ENCODE results near the gene GNA15. TPM values are rescaled to one million over a fixed set of nuclear protein-coding genes. Genes with fewer than 3 reads are reported as not detected.

GNA15 gene
- total RNA-seq, 4 donors from 2014 or later = 1.2 to 7.2 (median 2.9) TPM

DNA sequence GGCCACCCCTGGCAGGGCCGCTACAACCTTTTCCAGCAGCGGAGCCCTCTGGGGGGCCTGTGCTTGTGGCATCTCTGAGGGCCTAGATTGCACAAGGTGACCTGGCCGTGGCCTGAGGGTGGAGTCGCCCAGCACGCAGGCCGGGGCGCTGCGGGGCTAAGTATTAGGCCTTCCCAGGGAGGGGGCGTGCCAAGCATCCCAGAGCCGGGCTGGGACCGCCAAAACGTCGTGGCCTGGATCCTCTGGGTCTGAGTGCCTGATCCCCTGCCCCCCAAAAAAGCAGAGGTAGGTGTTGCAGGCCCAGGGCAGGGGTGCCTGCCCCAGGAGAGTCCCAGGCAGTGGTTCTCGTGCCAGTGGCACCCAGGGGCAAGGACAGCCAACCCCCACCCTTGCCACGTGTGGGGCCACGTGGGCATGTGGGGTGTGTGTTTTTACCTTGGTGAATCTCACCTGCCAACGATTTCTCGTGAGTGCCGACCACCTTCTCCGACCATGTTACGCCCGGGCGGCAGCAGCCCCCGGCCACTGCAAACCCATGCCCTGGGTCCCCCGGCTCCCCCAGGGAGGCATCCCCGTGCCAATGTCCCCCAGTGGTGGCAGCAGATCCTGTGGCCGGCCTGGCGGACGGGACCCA lies 12.6 kb upstream of the GNA15 start:
- no peaks in the 10 kb centered on the region for H3K4me1 ChIP-seq
- H3K9me3 ChIP-seq = no peaks in the 10 kb centered on the region
- H3K36me3 ChIP-seq = no peaks in the 10 kb centered on the region
- no peak for DNase-seq
- intact Hi-C loops (cut with DNase I; ENCODE audit: low total_unique reads) = no loop called here
- H3K4me3 ChIP-seq = no peak overlapping the region
- no peaks in the 10 kb centered on the region for H3K27me3 ChIP-seq
- no peak overlapping the region for H3K27ac ChIP-seq
- TF ChIP-seq POLR2A (IDR thresholded peaks at IDR 0.05) = no peak
- TF ChIP-seq, protein P1, sequence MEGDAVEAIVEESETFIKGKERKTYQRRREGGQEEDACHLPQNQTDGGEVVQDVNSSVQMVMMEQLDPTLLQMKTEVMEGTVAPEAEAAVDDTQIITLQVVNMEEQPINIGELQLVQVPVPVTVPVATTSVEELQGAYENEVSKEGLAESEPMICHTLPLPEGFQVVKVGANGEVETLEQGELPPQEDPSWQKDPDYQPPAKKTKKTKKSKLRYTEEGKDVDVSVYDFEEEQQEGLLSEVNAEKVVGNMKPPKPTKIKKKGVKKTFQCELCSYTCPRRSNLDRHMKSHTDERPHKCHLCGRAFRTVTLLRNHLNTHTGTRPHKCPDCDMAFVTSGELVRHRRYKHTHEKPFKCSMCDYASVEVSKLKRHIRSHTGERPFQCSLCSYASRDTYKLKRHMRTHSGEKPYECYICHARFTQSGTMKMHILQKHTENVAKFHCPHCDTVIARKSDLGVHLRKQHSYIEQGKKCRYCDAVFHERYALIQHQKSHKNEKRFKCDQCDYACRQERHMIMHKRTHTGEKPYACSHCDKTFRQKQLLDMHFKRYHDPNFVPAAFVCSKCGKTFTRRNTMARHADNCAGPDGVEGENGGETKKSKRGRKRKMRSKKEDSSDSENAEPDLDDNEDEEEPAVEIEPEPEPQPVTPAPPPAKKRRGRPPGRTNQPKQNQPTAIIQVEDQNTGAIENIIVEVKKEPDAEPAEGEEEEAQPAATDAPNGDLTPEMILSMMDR (IDR thresholded peaks at IDR 0.05) = no peak

DNA sequence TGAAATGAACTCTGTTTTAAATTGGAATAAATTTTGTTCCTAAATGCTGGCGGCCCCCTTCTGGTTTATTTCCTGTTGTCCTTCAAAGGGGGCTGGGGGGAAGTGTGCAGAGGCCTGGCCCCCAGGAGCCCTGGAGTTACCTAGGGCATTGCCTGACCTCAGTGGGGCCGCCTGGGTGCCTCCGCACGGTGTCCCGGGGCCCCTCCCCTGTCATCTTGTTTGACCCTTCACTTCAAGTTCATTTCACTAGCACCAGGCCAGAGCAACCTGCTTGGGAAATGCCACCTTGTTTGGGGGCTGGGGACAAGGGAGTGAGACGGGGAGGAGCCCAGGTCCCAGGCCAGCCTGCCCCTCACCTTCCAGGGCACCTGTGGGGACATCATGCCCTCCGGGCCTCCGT lies 11.9 kb upstream of the GNA15 start:
- DNase-seq = no peak
- no peaks in the 10 kb centered on the region for H3K4me1 ChIP-seq
- intact Hi-C loops (cut with DNase I; ENCODE audit: low total_unique reads) = no loop called here
- no peak for TF ChIP-seq POLR2A (IDR thresholded peaks at IDR 0.05)
- TF ChIP-seq, protein P1 (IDR thresholded peaks at IDR 0.05) = no peak
- no peaks in the 10 kb centered on the region for H3K36me3 ChIP-seq
- H3K9me3 ChIP-seq = no peaks in the 10 kb centered on the region
- no peaks in the 10 kb centered on the region for H3K27me3 ChIP-seq
- H3K27ac ChIP-seq = no peak overlapping the region
- H3K4me3 ChIP-seq = no peak overlapping the region

DNA sequence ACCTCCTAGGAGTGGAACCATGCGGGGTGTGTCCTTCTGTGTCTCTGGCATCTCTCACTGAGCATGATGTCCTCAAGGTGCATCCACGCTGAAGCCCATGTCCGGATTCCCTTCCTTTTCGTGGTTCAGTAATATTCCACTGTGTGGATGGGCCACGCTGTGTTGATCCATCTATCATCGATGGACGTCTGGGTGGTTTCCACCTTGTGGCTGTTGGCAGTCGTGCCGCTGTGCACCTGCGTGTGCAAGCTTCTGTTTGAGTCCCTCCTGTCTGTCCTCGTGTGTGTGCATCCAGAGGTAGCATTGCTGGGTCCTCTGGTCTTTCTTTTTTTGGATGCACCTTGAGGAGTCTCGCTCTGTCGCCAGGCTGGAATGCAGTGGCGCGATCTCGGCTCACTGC lies 11.2 kb upstream of the GNA15 start:
- TF ChIP-seq POLR2A (IDR thresholded peaks at IDR 0.05) = no peak
- TF ChIP-seq, protein P1 (IDR thresholded peaks at IDR 0.05) = no peak
- Histone ChIP-seq H3K9me3 (no peaks in the 10 kb centered on the region), H3K27me3 (no peaks in the 10 kb centered on the region), H3K4me3 (no peak overlapping the region), H3K36me3 (no peaks in the 10 kb centered on the region), H3K4me1 (no peaks in the 10 kb centered on the region), H3K27ac (no peak overlapping the region)
- intact Hi-C loops (cut with DNase I; ENCODE audit: low total_unique reads) = no loop called here
- DNase-seq = no peak

DNA sequence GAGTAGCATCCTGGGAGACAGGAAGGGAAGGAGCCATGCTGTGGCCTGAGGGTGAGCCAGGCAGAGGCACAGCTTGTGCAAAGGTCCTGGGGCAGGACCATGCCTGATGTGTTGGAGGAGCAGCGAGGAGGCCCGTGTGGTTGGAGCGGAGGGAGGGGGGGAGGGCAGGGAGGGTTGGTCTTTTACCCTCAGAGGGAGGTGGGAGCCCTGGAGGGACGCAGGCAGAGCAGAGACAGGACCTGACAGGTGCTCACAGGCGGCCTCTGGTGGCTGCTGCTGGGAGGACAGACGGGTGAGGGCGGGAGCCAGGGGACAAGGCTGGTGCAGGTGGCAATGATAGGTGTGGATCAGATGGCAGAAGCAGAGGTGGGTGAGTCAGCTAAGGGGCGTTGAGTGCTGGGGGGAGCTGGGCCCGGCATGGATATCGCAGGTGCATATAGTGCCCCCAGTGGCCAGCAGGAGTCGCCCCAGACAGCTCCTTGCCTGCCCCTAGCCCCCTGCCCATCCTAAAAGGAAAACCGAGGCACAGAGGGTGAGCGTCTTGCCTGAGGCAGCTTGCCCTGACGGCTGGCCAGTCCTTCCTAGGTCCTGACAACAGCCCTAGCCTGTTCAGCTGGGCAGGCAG lies 9.8 kb upstream of the GNA15 start:
- intact Hi-C loops (cut with DNase I; ENCODE audit: low total_unique reads) = no loop called here

DNA sequence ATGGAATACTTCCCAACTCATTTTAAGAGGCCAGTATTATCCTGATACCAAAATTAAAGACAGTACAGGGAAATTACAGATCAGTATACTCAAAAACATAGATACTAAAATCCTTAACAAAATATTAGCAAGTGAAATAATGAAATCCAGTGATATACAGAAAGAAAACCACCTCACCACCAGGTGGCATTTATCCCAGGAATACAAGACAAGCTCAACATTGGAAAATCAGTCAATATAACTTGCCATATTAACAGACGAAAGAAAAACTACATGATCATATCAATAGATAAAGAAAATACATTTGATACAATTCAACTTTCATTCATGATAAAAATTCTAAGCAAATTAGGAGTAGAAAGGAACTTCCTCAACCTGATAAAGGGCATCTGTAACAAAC lies 6.7 kb upstream of the GNA15 start:
- H3K4me3 ChIP-seq = no peak overlapping the region
- DNase-seq = no peak
- intact Hi-C loops (cut with DNase I; ENCODE audit: low total_unique reads) = no loop called here
- H3K9me3 ChIP-seq = no peaks in the 10 kb centered on the region
- no peaks in the 10 kb centered on the region for H3K27me3 ChIP-seq
- H3K27ac ChIP-seq = no peak overlapping the region
- H3K36me3 ChIP-seq = no peaks in the 10 kb centered on the region
- TF ChIP-seq, protein P1 (IDR thresholded peaks at IDR 0.05) = peak; percentile 22 to 52 (median 36)
- no peak for TF ChIP-seq POLR2A (IDR thresholded peaks at IDR 0.05)
- H3K4me1 ChIP-seq = no peaks in the 10 kb centered on the region

More for the DNA sequence above, 9.8 kb upstream of the GNA15 start:
- TF ChIP-seq POLR2A (IDR thresholded peaks at IDR 0.05) = no peak
- TF ChIP-seq, protein P1 (IDR thresholded peaks at IDR 0.05) = peak; percentile 44 to 63 (median 54)
- no peaks in the 10 kb centered on the region for H3K27me3 ChIP-seq
- no peak overlapping the region for H3K27ac ChIP-seq
- H3K4me3 ChIP-seq = no peak overlapping the region
- H3K4me1 ChIP-seq = no peaks in the 10 kb centered on the region
- no peaks in the 10 kb centered on the region for H3K36me3 ChIP-seq
- H3K9me3 ChIP-seq = no peaks in the 10 kb centered on the region
- DNase-seq = peak in 1 of 2 donors; percentile 43
